Stimulated activated CD4-positive, alpha-beta T cell treated with anti-CD3 and anti-CD28 coated beads, TNF-alpha, amount 100 ng/mL, for 4 hours (primary cell): ENCODE data around the gene NBAS.
"Not testable (repeated sequence)": the region's sequence is repeated elsewhere in the genome, so short reads cannot be mapped to it uniquely, and the experiment has no call there.

Source experiments
- DNase-seq, 3 experiments: peaks; one replicate each; pipeline ENCODE4 v3.0.0-alpha.2; 2020; ENCODE audit warnings: low read depth in 3 of 3

The NBAS gene

GRCh38 chr2:15527074-15527739 is 33.9 kb downstream of the NBAS start:
- DNase-seq = no peak

GRCh38 chr2:15521641-15522181 is 39.4 kb downstream of the NBAS start:
- DNase-seq = no peak

- no peak for DNase-seq
Measured at GRCh38 chr2:15520346-15520745, 40.8 kb downstream of the NBAS start.

GRCh38 chr2:15518759-15519158 is 42.4 kb downstream of the NBAS start:
- DNase-seq = not testable (repeated sequence)

GRCh38 chr2:15517793-15518192 is 43.3 kb downstream of the NBAS start:
- no peak for DNase-seq

- DNase-seq = no peak
Measured at GRCh38 chr2:15511686-15512085, 49.4 kb downstream of the NBAS start.

GRCh38 chr2:15510552-15510951 is 50.6 kb downstream of the NBAS start:
- no peak for DNase-seq

- DNase-seq = no peak
Measured at GRCh38 chr2:15510131-15510530, 51.0 kb downstream of the NBAS start.

GRCh38 chr2:15507697-15508096 is 53.4 kb downstream of the NBAS start:
- no peak for DNase-seq

GRCh38 chr2:15507061-15507460 is 54.1 kb downstream of the NBAS start:
- no peak for DNase-seq

GRCh38 chr2:15506229-15506819 is 54.8 kb downstream of the NBAS start:
- DNase-seq = no peak

- no peak for DNase-seq
Measured at GRCh38 chr2:15504882-15505663, 56.1 kb downstream of the NBAS start.

GRCh38 chr2:15499251-15499650 is 61.9 kb downstream of the NBAS start:
- not testable (repeated sequence) for DNase-seq

- no peak for DNase-seq
Measured at GRCh38 chr2:15498554-15498953, 62.6 kb downstream of the NBAS start.

GRCh38 chr2:15494877-15495276 is 66.3 kb downstream of the NBAS start:
- no peak for DNase-seq

- DNase-seq = no peak
Measured at GRCh38 chr2:15492773-15493325, 68.3 kb downstream of the NBAS start.

- no peak for DNase-seq
Measured at GRCh38 chr2:15486770-15487169, 74.4 kb downstream of the NBAS start.

- DNase-seq = no peak
Measured at GRCh38 chr2:15485949-15486348, 75.2 kb downstream of the NBAS start.

- no peak for DNase-seq
Measured at GRCh38 chr2:15481000-15481399, 80.1 kb downstream of the NBAS start.

GRCh38 chr2:15480552-15480951 is 80.6 kb downstream of the NBAS start:
- DNase-seq = no peak

- no peak for DNase-seq
Measured at GRCh38 chr2:15472876-15473275, 88.3 kb downstream of the NBAS start.

GRCh38 chr2:15472133-15472532 is 89.0 kb downstream of the NBAS start:
- no peak for DNase-seq
